Adrenal gland (tissue), 5 donors: ENCODE measurements around the gene EFNA1.

Source experiments
- POLR2A ChIP-seq, 2 donors: fragments of 450-650 bp; IDR thresholded peaks; one replicate each; pipeline ENCODE4 v1.6.1; 2017; ENCODE audit warnings: antibody characterized with exemption in 2 of 2, mild to moderate bottlenecking in 2 of 2, moderate library complexity in 1 of 2
- TF ChIP-seq, protein P1 (sequence below), 6 experiments: fragments of 450-650 bp in 4 of 6; fragments of 200-600 bp in 2 of 6; sonication (generic) in 1 of 6; IDR thresholded peaks; 1 replicate in 5 of 6; 2 replicates in 1 of 6; pipeline versions ENCODE4 v1.5.1 to v1.8.0; 2016 to 2021; ENCODE audit warnings: antibody characterized with exemption in 6 of 6, mild to moderate bottlenecking in 2 of 6, moderate library complexity in 1 of 6
- donor health status: DM: no; HTN: no; CAD: no.

- TF ChIP-seq, protein P1, sequence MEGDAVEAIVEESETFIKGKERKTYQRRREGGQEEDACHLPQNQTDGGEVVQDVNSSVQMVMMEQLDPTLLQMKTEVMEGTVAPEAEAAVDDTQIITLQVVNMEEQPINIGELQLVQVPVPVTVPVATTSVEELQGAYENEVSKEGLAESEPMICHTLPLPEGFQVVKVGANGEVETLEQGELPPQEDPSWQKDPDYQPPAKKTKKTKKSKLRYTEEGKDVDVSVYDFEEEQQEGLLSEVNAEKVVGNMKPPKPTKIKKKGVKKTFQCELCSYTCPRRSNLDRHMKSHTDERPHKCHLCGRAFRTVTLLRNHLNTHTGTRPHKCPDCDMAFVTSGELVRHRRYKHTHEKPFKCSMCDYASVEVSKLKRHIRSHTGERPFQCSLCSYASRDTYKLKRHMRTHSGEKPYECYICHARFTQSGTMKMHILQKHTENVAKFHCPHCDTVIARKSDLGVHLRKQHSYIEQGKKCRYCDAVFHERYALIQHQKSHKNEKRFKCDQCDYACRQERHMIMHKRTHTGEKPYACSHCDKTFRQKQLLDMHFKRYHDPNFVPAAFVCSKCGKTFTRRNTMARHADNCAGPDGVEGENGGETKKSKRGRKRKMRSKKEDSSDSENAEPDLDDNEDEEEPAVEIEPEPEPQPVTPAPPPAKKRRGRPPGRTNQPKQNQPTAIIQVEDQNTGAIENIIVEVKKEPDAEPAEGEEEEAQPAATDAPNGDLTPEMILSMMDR (IDR thresholded peaks at IDR 0.05) = no peak
- TF ChIP-seq POLR2A (IDR thresholded peaks at IDR 0.05) = no peak
Measured at GRCh38 chr1:155086856-155087535, 40.7 kb upstream of the EFNA1 start.
